HEK293T (cell line): ENCODE measurements around the gene DENND1B.

Experiments
- FOXM1 ChIP-seq: fragments of 450-650 bp; IDR thresholded peaks from 2 replicates; pipeline ENCODE4 v1.6.1; 2017; ENCODE audit warnings: mild to moderate bottlenecking, borderline replicate concordance
- HDGF ChIP-seq: fragments of 450-650 bp; IDR thresholded peaks from 2 replicates; pipeline ENCODE4 v1.6.1; 2017; ENCODE audit warnings: antibody characterized with exemption, borderline replicate concordance
- SP1 ChIP-seq: fragments of 450-650 bp; IDR thresholded peaks from 2 replicates; pipeline ENCODE4 v1.6.1; 2017
- SUZ12 ChIP-seq: fragments of 450-650 bp; IDR thresholded peaks from 2 replicates; pipeline ENCODE4 v1.6.1; 2016; ENCODE audit warnings: mild to moderate bottlenecking
- TARDBP ChIP-seq: fragments of 450-650 bp; IDR thresholded peaks from 2 replicates; pipeline ENCODE4 v1.6.1; 2016
- ZNF384 ChIP-seq: fragments of 450-650 bp; IDR thresholded peaks from 2 replicates; pipeline ENCODE4 v1.6.1; 2016

DNA sequence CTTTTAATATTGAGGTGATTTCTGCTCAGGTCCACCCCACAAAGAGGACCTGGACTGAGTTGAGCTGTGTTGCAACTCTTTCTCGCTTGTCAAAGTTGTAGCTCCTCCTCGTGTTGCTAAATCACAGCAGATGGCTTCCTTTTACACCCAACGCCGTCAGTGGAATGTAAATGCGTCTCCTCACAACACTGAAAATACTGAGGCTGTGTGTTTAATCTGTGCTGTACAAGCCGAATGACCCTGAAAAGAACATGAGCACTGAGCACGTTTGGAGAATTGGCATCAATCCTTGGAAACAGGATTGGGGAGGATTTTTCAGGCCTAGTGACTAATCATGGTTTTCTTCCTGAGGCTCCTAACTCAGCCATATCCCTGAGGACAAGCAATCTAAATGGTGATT, 311.2 kb downstream of the DENND1B start:
- TF ChIP-seq SP1 = no peak
- TF ChIP-seq HDGF = no peak
- no peak for TF ChIP-seq ZNF384
- TF ChIP-seq FOXM1 = no peak
- no peak for TF ChIP-seq SUZ12
- TF ChIP-seq TARDBP = no peak
